GM21825 (cell line): Measurements from ENCODE around the gene RGMA.
"Not testable (repeated sequence)": the region's sequence is repeated elsewhere in the genome, so short reads cannot be mapped to it uniquely, and the experiment has no call there.

ENCODE experiments used
- ATAC-seq: cut with Tn5 transposase; IDR thresholded peaks from one replicate; pipeline ENCODE4 v1.9.1; 2021; ENCODE audit warnings: mild to moderate bottlenecking, moderate library complexity; ENCODE audit not compliant: unreplicated experiment

RGMA gene

GRCh38 chr15:93067649-93068085, 21.3 kb downstream of the RGMA start:
- no peak for ATAC-seq

GRCh38 chr15:93066834-93067648, 22.0 kb downstream of the RGMA start:
- ATAC-seq, result no peak

GRCh38 chr15:93066224-93066681, 22.8 kb downstream of the RGMA start:
- no peak for ATAC-seq

GRCh38 chr15:93065641-93066045, 23.4 kb downstream of the RGMA start:
- ATAC-seq, result no peak

GRCh38 chr15:93063796-93064690, 25.0 kb downstream of the RGMA start:
- ATAC-seq, result no peak

GRCh38 chr15:93063262-93063671, 25.7 kb downstream of the RGMA start:
- ATAC-seq, result no peak

GRCh38 chr15:93062628-93063261, 26.3 kb downstream of the RGMA start:
- ATAC-seq, result not testable (repeated sequence)

GRCh38 chr15:93060336-93061248, 28.4 kb downstream of the RGMA start:
- ATAC-seq, result no peak

- no peak for ATAC-seq
Observed at GRCh38 chr15:93059442-93059841, 29.6 kb downstream of the RGMA start.

- no peak for ATAC-seq
Observed at GRCh38 chr15:93058904-93059427, 30.0 kb downstream of the RGMA start.

- no peak for ATAC-seq
Observed at GRCh38 chr15:93058128-93058527, 30.9 kb downstream of the RGMA start.

GRCh38 chr15:93057618-93058017, 31.4 kb downstream of the RGMA start:
- no peak for ATAC-seq

GRCh38 chr15:93056836-93057235, 32.2 kb downstream of the RGMA start:
- ATAC-seq, result no peak

GRCh38 chr15:93055211-93055610, 33.8 kb downstream of the RGMA start:
- no peak for ATAC-seq

GRCh38 chr15:93052090-93052879, 36.7 kb downstream of the RGMA start:
- ATAC-seq, result no peak

GRCh38 chr15:93051236-93052089, 37.5 kb downstream of the RGMA start:
- ATAC-seq, result no peak

- no peak for ATAC-seq
Observed at GRCh38 chr15:93050648-93051047, 38.4 kb downstream of the RGMA start.

- no peak for ATAC-seq
Observed at GRCh38 chr15:93049914-93050578, 39.0 kb downstream of the RGMA start.
